ENCODE data around the gene OSTM1.
A peak's percentile ranks its signal among the peaks of the same experiment; 100 is the strongest.

DNA sequence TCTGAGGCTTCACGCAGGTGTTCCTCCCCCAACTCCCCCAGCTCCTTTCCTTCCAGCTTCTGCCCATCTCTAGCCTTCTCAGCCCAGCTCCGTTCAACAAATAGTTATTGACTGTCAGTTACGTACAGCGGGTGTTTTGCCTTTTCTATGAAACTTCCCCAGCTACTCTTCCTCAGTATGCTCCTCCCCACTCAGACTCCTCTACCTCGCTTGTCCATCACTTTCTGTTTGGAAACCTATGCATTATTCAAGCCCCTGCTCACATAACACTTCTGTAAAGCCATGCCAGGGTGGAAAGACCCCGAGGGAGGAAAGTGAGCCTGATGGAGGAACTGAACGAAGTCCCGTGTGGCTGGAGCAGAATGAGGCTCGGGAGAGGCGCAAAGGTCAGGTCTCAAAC lies 47.1 kb upstream of the OSTM1 start:
- TF ChIP-seq CTCF (conservative IDR thresholded peaks at IDR 0.05; ENCODE audit: low read depth in 2 of 2) = no peak
- TF ChIP-seq EZH2phosphoT487 (IDR thresholded peaks at IDR 0.05; ENCODE audit: unreplicated experiment) = no peak
- TF ChIP-seq EZH2 (IDR thresholded peaks at IDR 0.05; ENCODE audit: low read depth, unreplicated experiment) = peak; percentile 74
- TF ChIP-seq, protein P1, sequence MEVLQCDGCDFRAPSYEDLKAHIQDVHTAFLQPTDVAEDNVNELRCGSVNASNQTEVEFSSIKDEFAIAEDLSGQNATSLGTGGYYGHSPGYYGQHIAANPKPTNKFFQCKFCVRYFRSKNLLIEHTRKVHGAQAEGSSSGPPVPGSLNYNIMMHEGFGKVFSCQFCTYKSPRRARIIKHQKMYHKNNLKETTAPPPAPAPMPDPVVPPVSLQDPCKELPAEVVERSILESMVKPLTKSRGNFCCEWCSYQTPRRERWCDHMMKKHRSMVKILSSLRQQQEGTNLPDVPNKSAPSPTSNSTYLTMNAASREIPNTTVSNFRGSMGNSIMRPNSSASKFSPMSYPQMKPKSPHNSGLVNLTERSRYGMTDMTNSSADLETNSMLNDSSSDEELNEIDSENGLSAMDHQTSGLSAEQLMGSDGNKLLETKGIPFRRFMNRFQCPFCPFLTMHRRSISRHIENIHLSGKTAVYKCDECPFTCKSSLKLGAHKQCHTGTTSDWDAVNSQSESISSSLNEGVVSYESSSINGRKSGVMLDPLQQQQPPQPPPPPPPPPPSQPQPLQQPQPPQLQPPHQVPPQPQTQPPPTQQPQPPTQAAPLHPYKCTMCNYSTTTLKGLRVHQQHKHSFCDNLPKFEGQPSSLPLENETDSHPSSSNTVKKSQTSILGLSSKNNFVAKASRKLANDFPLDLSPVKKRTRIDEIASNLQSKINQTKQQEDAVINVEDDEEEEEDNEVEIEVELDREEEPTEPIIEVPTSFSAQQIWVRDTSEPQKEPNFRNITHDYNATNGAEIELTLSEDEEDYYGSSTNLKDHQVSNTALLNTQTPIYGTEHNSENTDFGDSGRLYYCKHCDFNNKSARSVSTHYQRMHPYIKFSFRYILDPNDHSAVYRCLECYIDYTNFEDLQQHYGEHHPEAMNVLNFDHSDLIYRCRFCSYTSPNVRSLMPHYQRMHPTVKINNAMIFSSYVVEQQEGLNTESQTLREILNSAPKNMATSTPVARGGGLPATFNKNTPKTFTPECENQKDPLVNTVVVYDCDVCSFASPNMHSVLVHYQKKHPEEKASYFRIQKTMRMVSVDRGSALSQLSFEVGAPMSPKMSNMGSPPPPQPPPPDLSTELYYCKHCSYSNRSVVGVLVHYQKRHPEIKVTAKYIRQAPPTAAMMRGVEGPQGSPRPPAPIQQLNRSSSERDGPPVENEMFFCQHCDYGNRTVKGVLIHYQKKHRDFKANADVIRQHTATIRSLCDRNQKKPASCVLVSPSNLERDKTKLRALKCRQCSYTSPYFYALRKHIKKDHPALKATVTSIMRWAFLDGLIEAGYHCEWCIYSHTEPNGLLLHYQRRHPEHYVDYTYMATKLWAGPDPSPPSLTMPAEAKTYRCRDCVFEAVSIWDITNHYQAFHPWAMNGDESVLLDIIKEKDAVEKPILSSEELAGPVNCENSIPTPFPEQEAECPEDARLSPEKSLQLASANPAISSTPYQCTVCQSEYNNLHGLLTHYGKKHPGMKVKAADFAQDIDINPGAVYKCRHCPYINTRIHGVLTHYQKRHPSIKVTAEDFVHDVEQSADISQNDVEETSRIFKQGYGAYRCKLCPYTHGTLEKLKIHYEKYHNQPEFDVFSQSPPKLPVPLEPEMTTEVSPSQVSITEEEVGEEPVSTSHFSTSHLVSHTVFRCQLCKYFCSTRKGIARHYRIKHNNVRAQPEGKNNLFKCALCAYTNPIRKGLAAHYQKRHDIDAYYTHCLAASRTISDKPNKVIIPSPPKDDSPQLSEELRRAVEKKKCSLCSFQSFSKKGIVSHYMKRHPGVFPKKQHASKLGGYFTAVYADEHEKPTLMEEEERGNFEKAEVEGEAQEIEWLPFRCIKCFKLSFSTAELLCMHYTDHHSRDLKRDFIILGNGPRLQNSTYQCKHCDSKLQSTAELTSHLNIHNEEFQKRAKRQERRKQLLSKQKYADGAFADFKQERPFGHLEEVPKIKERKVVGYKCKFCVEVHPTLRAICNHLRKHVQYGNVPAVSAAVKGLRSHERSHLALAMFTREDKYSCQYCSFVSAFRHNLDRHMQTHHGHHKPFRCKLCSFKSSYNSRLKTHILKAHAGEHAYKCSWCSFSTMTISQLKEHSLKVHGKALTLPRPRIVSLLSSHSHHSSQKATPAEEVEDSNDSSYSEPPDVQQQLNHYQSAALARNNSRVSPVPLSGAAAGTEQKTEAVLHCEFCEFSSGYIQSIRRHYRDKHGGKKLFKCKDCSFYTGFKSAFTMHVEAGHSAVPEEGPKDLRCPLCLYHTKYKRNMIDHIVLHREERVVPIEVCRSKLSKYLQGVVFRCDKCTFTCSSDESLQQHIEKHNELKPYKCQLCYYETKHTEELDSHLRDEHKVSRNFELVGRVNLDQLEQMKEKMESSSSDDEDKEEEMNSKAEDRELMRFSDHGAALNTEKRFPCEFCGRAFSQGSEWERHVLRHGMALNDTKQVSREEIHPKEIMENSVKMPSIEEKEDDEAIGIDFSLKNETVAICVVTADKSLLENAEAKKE (CRISPR knock-in tag; IDR thresholded peaks at IDR 0.05) = no peak
- TF ChIP-seq POLR2AphosphoS5 (IDR thresholded peaks at IDR 0.05; ENCODE audit: low read depth) = no peak
- TF ChIP-seq, protein P2, sequence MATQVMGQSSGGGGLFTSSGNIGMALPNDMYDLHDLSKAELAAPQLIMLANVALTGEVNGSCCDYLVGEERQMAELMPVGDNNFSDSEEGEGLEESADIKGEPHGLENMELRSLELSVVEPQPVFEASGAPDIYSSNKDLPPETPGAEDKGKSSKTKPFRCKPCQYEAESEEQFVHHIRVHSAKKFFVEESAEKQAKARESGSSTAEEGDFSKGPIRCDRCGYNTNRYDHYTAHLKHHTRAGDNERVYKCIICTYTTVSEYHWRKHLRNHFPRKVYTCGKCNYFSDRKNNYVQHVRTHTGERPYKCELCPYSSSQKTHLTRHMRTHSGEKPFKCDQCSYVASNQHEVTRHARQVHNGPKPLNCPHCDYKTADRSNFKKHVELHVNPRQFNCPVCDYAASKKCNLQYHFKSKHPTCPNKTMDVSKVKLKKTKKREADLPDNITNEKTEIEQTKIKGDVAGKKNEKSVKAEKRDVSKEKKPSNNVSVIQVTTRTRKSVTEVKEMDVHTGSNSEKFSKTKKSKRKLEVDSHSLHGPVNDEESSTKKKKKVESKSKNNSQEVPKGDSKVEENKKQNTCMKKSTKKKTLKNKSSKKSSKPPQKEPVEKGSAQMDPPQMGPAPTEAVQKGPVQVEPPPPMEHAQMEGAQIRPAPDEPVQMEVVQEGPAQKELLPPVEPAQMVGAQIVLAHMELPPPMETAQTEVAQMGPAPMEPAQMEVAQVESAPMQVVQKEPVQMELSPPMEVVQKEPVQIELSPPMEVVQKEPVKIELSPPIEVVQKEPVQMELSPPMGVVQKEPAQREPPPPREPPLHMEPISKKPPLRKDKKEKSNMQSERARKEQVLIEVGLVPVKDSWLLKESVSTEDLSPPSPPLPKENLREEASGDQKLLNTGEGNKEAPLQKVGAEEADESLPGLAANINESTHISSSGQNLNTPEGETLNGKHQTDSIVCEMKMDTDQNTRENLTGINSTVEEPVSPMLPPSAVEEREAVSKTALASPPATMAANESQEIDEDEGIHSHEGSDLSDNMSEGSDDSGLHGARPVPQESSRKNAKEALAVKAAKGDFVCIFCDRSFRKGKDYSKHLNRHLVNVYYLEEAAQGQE (IDR thresholded peaks at IDR 0.05; ENCODE audit: unreplicated experiment) = no peak
- no peak for TF ChIP-seq JUNB (IDR thresholded peaks at IDR 0.05; ENCODE audit: unreplicated experiment)
- no peak for TF ChIP-seq CREB1 (CRISPR knock-in tag; IDR thresholded peaks at IDR 0.05; ENCODE audit: low read depth)
- no peak for TF ChIP-seq NANOG (IDR thresholded peaks at IDR 0.05; ENCODE audit: borderline replicate concordance)
- no peak for TF ChIP-seq ZNF114 (CRISPR knock-in tag; IDR thresholded peaks at IDR 0.05)

Data from GM23338 (cell line).